Astrocyte of the hippocampus (primary cell): ENCODE data around the gene OR8B8.
A peak's percentile ranks its signal among the peaks of the same experiment; 100 is the strongest.
"Not testable (repeated sequence)": the region's sequence is repeated elsewhere in the genome, so short reads cannot be mapped to it uniquely, and the experiment has no call there.

ENCODE experiments used
- DNase-seq: peaks from one replicate; pipeline ENCODE4 v3.0.0; 2011; ENCODE audit warnings: low read depth, low spot score

Gene OR8B8

DNA sequence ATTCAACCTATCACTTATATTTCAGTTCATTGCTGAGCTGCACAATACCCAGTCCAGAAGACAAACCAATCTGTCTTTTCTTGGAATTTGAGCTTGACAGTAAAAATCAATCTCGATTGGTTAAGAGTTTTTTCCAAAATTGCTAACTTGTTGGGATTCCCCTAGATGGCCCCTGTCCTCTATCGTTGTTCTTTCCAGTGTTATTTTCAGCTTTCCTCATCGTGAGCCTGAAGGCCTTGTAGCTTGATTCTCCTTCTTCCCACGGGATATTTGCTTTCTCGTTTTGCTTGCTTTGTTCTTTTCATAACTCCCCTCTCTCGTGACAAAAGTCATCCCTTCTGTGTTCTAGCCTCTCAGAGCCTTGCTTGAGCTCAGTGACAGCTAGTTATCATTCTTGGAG, 3.1 kb downstream of the OR8B8 start:
- no peak for DNase-seq

- no peak for DNase-seq
Observed at GRCh38 chr11:124441519-124441918, 4.0 kb downstream of the OR8B8 start.

GRCh38 chr11:124441081-124441480, 4.4 kb downstream of the OR8B8 start:
- no peak for DNase-seq

GRCh38 chr11:124440608-124441007, 4.9 kb downstream of the OR8B8 start:
- no peak for DNase-seq

GRCh38 chr11:124434699-124435098, 10.8 kb downstream of the OR8B8 start:
- DNase-seq = no peak

- no peak for DNase-seq
Observed at GRCh38 chr11:124429599-124429998, 15.9 kb downstream of the OR8B8 start.

GRCh38 chr11:124424384-124424921, 21.0 kb downstream of the OR8B8 start, which contains the start of gene OR8B4:
OR8B4 (minus strand) TSS chr11:124424871; CDS start chr11:124424871, 0 bp downstream.
- no peak for DNase-seq

DNA sequence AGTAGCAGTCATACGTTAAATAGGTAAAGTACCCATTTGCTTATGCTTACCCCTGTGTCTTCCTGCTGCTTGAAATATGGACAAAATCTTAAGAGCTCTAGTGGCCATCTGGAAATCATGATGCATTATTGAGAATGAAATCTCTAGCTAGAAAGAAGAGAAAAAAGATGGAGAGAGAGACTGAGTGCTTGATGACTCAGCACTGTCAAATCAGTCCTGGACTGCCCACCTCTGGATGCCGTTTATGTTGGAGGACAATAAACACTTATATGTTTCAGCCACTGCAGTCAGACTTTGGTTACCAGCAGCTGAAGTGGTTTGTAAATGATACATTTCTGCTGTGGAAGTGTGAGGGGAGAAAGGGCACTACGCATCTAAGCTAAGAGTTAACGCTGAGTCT, 24.5 kb downstream of the OR8B8 start:
- DNase-seq = no peak

DNA sequence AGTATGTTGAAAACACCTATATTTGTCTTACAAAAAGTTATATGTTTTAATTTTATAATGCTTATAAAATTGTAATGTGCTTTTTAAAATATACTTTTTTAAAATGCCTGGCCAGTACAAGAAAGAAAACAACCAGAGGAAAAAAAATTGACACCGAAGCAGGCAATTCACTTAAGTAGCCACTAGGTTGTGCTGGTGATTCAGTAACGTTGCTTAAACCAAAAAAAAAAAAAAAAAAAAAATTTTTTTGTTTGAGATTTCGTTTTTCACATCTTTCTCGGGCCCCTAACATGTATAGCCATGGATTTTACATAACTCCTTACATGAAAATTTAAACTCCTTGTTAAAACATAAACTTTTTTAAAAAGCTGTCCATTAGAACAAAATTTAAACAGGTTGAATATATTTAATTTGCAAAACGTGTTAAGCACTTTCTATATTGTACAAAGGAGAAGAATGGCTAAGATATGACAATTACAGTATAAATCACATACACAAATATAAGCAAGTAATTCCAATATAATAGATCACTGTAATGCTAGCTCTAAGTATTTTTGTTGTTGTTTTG, 30.1 kb downstream of the OR8B8 start:
- DNase-seq = peak; percentile 34

- DNase-seq = no peak
Observed at GRCh38 chr11:124409906-124410305, 35.6 kb downstream of the OR8B8 start.

- DNase-seq = no peak
Observed at GRCh38 chr11:124405581-124405980, 39.9 kb downstream of the OR8B8 start.

- not testable (repeated sequence) for DNase-seq
Observed at GRCh38 chr11:124403186-124403585, 42.3 kb downstream of the OR8B8 start.

DNA sequence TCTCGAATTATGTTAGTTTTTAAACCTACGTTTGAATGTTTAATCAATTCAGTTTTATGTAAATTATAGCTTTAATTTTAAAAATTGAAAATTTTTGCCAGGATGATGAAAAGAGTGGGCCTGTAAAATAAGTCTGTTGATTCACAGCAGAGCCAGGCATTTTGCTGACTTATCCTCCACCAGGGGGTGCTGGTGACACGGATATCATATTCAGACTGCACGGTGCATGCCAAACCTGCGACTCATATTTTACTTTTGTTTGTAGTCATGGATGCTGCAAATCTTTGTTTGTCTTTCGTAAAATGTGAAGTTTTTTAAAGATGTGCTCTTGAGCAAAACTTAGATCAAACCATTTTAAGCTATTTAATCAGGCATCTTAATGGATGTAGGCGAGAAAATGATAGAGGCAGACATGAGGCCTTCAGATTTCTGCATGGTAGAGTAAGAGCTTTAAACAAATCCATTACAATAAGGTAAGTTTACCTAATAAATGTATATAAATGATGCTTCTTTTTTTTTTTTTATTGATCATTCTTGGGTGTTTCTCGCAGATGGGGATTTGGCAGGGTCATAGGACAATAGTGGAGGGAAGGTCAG, 43.1 kb downstream of the OR8B8 start:
- DNase-seq = peak; percentile 91

DNA sequence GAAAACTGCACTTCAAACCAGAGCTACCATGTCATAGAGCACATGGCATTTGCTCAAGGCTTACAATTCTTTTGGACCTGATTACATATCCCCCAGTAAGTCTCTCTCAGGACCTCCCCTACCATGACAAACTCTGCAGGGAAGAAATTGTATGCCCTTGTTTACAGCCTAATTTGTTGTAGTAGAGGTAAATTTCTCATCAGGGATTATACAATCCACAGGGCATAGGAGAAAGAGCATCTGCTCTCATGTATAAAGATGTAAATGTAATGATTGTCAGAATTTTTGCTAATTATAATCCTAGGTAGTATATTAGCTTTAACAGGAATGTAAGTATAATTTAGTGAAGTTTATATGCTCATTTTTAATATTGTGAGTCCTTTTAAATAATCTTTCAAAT, 46.6 kb downstream of the OR8B8 start, which contains the start of gene OR8B3:
TSS of gene OR8B3 (minus strand) at position 101 of the 400 bp plus-strand sequence. CDS start 1,673 bp downstream, outside the sequence.
- no peak for DNase-seq

DNA sequence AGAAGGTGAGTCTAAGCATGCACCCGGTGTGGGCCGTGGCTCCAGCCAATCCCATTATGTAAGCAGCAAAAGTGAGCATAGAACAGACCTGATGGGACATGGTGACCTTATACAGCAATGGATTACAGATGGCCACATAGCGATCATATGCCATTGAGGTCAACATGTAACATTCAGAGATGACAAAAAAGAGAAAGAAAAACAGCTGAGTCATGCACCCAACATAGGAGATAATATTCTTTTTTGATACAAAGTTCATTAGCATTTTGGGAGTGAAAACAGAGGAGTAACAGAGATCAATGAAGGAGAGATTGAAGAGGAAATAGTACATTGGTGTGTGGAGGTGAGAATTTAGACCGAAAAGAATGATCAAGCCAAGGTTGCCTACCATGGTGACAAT, 48.6 kb downstream of the OR8B8 start:
- DNase-seq = not testable (repeated sequence)

- DNase-seq = no peak
Observed at GRCh38 chr11:124394408-124394807, 51.1 kb downstream of the OR8B8 start.
